Spleen (tissue), 11 donors: ENCODE measurements around the gene SFXN5. TPM values are rescaled to one million over a fixed set of nuclear protein-coding genes. Genes with fewer than 3 reads are reported as not detected.

Experiments
- DNase-seq: peaks from one replicate; pipeline ENCODE4 v3.0.0-alpha.2; 2020
- H3K27ac ChIP-seq, 8 donors: fragments of 200-600 bp; sonication (generic) in 7 of 8; 1 replicate in 4 of 8; 2 replicates in 4 of 8; pipeline versions ENCODE4 v1.5.0 to v1.8.0; 2016 to 2021; ENCODE audit warnings: inconsistent platforms in 4 of 8, mild to moderate bottlenecking in 4 of 8, moderate library complexity in 1 of 8
- H3K27me3 ChIP-seq, 7 donors: fragments of 200-600 bp; sonication (generic) in 6 of 7; replicated peaks in 1 of 7; 1 replicate in 4 of 7; 2 replicates in 3 of 7; pipeline versions ENCODE4 v1.5.0 to v1.8.0; 2016 to 2021; ENCODE audit warnings: inconsistent platforms in 3 of 7, mild to moderate bottlenecking in 1 of 7
- H3K36me3 ChIP-seq, 6 donors: fragments of 200-600 bp; sonication (generic) in 5 of 6; 1 replicate in 4 of 6; 2 replicates in 2 of 6; pipeline versions ENCODE4 v1.5.0 to v1.8.0; 2016 to 2021; ENCODE audit warnings: inconsistent platforms in 2 of 6
- H3K4me1 ChIP-seq, 6 donors: fragments of 200-600 bp; sonication (generic) in 5 of 6; 1 replicate in 3 of 6; 2 replicates in 3 of 6; pipeline versions ENCODE4 v1.5.0 to v1.8.0; 2016 to 2021; ENCODE audit warnings: inconsistent platforms in 3 of 6
- H3K4me3 ChIP-seq, 8 donors: fragments of 200-600 bp; sonication (generic) in 7 of 8; 1 replicate in 4 of 8; 2 replicates in 4 of 8; pipeline versions ENCODE4 v1.5.0 to v1.8.0; 2016 to 2021; ENCODE audit warnings: inconsistent platforms in 4 of 8, mild to moderate bottlenecking in 4 of 8, moderate library complexity in 2 of 8
- H3K9me3 ChIP-seq, 8 donors: fragments of 200-600 bp; sonication (generic) in 7 of 8; 1 replicate in 4 of 8; 2 replicates in 4 of 8; pipeline versions ENCODE4 v1.5.0 to v1.8.0; 2016 to 2021; ENCODE audit warnings: inconsistent platforms in 4 of 8
- CTCF ChIP-seq, 11 experiments: fragments of 200-600 bp in 7 of 11; fragments of 450-650 bp in 4 of 11; sonication (generic) in 4 of 11; IDR thresholded peaks in 8 of 11; conservative IDR thresholded peaks in 3 of 11; 1 replicate in 7 of 11; 2 replicates in 4 of 11; pipeline versions ENCODE4 v1.4.0 to v1.8.0; 2016 to 2021; ENCODE audit warnings: antibody characterized with exemption in 11 of 11, inconsistent platforms in 4 of 11, mild to moderate bottlenecking in 1 of 11
- POLR2A ChIP-seq, 3 donors: fragments of 450-650 bp; IDR thresholded peaks; one replicate each; pipeline ENCODE4 v1.5.1; 2017; ENCODE audit warnings: antibody characterized with exemption in 3 of 3, mild to moderate bottlenecking in 1 of 3
- POLR2AphosphoS5 ChIP-seq, 3 donors: sonication (generic); formaldehyde crosslinking; IDR thresholded peaks; one replicate each; pipeline ENCODE4 v1.5.1; 2017; ENCODE audit warnings: antibody characterized with exemption in 3 of 3
- WGBS, 5 donors: extraction: QIAGEN DNeasy Blood & Tissue Kit in 3 of 5; methylation state at CpG; one replicate each; pipeline versions ENCODE4 v1.1.5 to v1.1.7; 2013 to 2018; 5-methylcytosine and 5-hydroxymethylcytosine counted together
- intact Hi-C: fragments of 100-400 bp; cut with DNase I; formaldehyde crosslinking; loops from one replicate; pipeline ENCODE4 v1.15.0; 2023; ENCODE audit warnings: low total_unique reads
- polyA plus RNA-seq, 3 donors: library from polyadenylated mRNA; stranded (reverse); fragments of 200-250 nt; gene quantifications; one replicate each; pipeline ENCODE4 v1.2.1, GENCODE V29; 2013
- total RNA-seq, 7 donors: library from RNA; depleted of rRNA in 3 of 7; stranded (reverse); fragments of >200 nt in 3 of 7; fragmentation: NEBNext Ultra II Directional in 4 of 7; extraction: Animal tissue kit (Norgen Biotek cat#: 25700) in 4 of 7; gene quantifications; one replicate each; pipeline versions ENCODE4 v1.1.0 to v1.2.1, GENCODE V29; 2016 to 2021
- donor health status: healthy with polysubstance abuse.
- donor health status: DM: no; HTN: no; CAD: no; lungs with moderate emphysema.
- donor health status: DM: no; HTN: no; CAD: no.
- donor health status: Bipolar disorder and iron deficiency.
- donor health status: healthy.
- donor health status: DM: no; HTN: no; CAD: no.
- donor health status: DM: yes; HTN: yes; CAD: no.

The SFXN5 gene
- total and polyA plus RNA-seq, 10 donors = 2.6 to 41.4 (median 22.9) TPM

DNA sequence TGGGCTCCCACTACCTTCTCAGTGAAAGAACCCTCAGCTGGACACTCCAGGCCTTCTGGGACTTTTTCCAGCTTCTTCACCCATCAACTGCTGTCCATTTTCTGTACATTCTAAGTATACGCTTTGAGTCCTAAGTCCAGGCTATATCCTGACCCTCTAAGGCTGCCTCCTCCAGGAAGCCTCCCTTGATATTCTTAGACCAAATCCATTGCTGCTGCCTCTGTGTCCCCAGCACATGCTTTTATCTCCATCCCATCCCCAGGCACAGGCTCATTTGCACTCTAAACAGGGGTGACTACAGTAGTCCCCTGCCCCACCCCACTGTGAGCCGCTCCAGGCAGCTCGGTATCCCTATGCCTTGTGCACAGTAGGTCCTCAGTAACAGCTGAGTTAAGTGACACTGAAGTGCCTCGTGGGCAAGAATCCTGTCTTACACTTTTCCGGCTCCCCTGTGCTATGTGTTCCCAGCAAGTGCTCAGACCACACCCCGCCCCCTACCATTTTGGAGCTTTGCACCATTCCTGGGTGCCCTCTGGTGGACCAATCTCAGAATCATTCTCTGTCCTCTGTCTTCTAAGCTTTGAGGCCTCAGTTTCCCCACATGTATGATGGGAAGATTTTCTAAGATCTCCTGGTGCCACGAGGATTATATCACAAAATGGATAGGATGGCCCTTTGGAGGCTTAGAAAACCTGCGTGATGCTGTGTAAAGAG lies 119.2 kb downstream of the SFXN5 start:
- no peak for DNase-seq
- H3K27ac ChIP-seq = no peak overlapping the region
- TF ChIP-seq POLR2A (IDR thresholded peaks at IDR 0.05) (no peak), POLR2AphosphoS5 (IDR thresholded peaks at IDR 0.05) (no peak), CTCF (IDR thresholded peaks at IDR 0.05 in 8 of 11, conservative IDR thresholded peaks at IDR 0.05 in 3 of 11) (no peak)
- peaks cover 0 to 75% (median 0%) of the 10 kb centered on the region in 6 donors for H3K36me3 ChIP-seq
- intact Hi-C loops = no loop called here
- H3K4me3 ChIP-seq = no peak overlapping the region
- H3K9me3 ChIP-seq = no peaks in the 10 kb centered on the region
- H3K4me1 ChIP-seq = peaks cover 0 to 13% (median 0%) of the 10 kb centered on the region in 6 donors
- WGBS, 5 donors = 82 to 97% (median 92%) methylated on average over 8 of the region's 8 CpGs
- H3K27me3 ChIP-seq = no peaks in the 10 kb centered on the region

DNA sequence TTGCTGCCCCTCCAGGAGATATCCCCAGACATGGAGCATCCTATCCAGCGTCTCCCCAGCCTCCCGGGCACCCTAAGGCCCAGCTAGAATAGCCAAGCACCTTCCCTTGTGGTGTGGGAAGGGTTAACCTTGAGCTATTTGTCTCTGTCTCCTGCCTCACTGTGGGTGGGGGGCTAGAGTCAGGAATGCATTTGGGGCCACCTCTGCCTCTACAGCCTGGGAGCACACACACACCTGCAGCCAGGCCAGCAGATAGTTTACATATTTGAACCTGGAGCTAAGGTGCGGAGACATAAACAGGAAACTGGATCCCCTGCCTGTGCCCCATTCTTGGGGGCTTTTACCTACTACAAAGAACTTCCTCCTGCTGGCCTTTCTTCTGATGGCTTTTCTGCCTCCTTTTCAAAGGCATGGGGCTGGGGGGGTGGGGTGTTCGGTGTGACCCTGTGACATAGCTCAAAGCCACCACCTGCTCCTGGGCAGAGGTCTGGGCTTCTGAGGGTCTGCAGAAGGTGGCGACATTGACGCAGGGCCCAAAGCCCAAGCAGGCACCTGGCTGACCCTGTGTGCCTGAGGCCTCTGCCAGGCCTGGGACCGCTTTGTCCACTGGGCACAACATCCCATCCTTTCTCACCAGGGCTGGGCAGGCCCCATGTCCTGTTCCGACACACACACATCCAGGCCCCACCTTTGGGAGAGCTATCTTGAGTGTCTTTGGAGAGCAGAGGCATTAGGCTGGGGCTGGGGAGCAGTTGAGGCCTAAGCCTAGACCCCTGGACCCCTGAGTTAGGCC lies 120.0 kb downstream of the SFXN5 start:
- no peak overlapping the region for H3K4me3 ChIP-seq
- 76 to 91% (median 85%) methylated on average over 6 to 8 of the region's 8 CpGs for WGBS, 5 donors
- no peak for TF ChIP-seq CTCF (IDR thresholded peaks at IDR 0.05 in 8 of 11, conservative IDR thresholded peaks at IDR 0.05 in 3 of 11)
- no peak for TF ChIP-seq POLR2AphosphoS5 (IDR thresholded peaks at IDR 0.05)
- no peak for TF ChIP-seq POLR2A (IDR thresholded peaks at IDR 0.05)
- H3K9me3 ChIP-seq = no peaks in the 10 kb centered on the region
- no peak for DNase-seq
- H3K27me3 ChIP-seq = no peaks in the 10 kb centered on the region
- no peak overlapping the region for H3K27ac ChIP-seq
- intact Hi-C loops = no loop called here
- peaks cover 0 to 67% (median 0%) of the 10 kb centered on the region in 6 donors for H3K36me3 ChIP-seq
- peaks cover 0 to 9% (median 0%) of the 10 kb centered on the region in 6 donors for H3K4me1 ChIP-seq

GRCh38 chr2:72950558-72951255 lies 120.8 kb downstream of the SFXN5 start:
- Histone ChIP-seq H3K4me3 (no peak overlapping the region), H3K36me3 (peaks cover 0 to 60% (median 0%) of the 10 kb centered on the region in 6 donors), H3K4me1 (peaks cover 0 to 6% (median 0%) of the 10 kb centered on the region in 6 donors), H3K27me3 (no peaks in the 10 kb centered on the region), H3K27ac (no peak overlapping the region), H3K9me3 (no peaks in the 10 kb centered on the region)
- intact Hi-C loops = no loop called here
- WGBS, 5 donors = 86 to 92% (median 88%) methylated on average over 10 to 13 of the region's 13 CpGs
- no peak for DNase-seq
- TF ChIP-seq POLR2AphosphoS5 (IDR thresholded peaks at IDR 0.05) = no peak
- no peak for TF ChIP-seq CTCF (IDR thresholded peaks at IDR 0.05 in 8 of 11, conservative IDR thresholded peaks at IDR 0.05 in 3 of 11)
- TF ChIP-seq POLR2A (IDR thresholded peaks at IDR 0.05) = no peak
